C4-2B (cell line): ENCODE measurements around the gene PAM16.

Experiments
- H3K27ac ChIP-seq: fragments of 450-650 bp; 2 replicates; pipeline ENCODE4 v1.5.1; 2017
- CTCF ChIP-seq: fragments of 450-650 bp; conservative IDR thresholded peaks from 2 replicates; pipeline ENCODE4 v1.5.1; 2017; ENCODE audit warnings: mild to moderate bottlenecking
- ZFX ChIP-seq: fragments of 450-650 bp; IDR thresholded peaks from 2 replicates; pipeline ENCODE4 v1.6.1; 2017

Gene PAM16

DNA sequence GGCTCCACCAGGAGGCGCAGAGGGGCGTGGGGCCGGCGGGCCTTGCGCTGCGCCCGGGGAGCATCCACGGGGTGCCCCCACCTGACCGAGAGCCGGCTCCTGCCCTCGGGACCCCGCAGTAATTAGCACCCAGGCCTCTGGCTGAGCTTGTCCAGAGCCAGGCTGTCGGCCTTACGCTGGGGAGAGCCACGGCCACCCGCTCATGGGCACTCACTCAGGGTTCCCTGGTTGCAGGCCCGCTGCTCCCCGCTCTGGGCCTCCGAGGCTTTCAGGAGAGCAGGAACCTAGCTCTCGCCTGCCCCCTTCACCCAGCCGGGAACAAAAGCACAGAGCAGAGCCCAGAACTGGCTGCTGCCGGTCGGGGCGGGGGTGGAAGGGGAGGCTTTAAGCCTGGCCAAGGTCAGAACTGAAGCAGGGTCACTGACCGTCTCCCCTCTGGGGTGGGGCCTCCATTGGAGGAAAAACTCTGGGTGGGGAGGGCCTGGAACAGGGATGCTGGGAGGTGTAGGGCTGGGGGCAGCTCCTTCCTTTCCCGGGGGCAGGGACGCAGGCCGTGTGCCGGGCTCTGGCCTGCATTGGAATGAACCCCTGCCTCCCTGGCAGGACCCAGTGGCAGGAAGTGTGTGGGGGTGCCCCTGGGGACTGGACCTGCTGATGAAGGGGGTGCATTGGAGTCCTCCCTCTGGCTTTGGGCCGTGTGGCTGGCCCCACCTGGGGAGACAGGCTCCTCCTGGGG is 22.9 kb downstream of the PAM16 start:
- no peak overlapping the region for H3K27ac ChIP-seq
- TF ChIP-seq ZFX (no peak), CTCF (no peak)

GRCh38 chr16:4327386-4328045 is 23.6 kb downstream of the PAM16 start:
- TF ChIP-seq ZFX (no peak), CTCF (no peak)
- H3K27ac ChIP-seq: no peak overlapping the region

DNA sequence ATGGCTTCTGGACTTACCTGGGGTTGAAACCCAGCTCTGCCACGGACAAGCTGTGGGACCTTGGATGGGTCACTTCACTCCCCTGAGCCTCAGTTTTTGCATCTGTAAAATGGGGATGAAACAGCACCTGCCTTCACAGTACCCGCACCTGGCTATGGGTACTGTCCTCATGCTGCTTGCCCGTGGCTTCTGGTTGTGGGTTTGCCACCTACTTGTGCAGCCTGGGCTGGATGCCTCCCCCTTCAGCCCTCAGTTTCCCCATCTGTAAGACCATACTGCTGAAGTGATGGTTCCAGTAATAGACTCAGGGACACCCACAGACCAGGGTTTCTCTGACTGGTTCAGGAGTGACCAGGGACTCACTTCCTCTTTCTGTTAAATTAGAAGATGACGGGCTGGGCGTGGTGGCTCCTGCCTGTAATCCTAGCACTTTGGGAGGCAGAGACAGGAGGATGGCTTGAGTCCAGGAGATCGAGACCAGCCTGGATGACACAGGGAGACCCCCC is 25.8 kb downstream of the PAM16 start:
- no peak overlapping the region for H3K27ac ChIP-seq
- TF ChIP-seq ZFX (no peak), CTCF (no peak)

DNA sequence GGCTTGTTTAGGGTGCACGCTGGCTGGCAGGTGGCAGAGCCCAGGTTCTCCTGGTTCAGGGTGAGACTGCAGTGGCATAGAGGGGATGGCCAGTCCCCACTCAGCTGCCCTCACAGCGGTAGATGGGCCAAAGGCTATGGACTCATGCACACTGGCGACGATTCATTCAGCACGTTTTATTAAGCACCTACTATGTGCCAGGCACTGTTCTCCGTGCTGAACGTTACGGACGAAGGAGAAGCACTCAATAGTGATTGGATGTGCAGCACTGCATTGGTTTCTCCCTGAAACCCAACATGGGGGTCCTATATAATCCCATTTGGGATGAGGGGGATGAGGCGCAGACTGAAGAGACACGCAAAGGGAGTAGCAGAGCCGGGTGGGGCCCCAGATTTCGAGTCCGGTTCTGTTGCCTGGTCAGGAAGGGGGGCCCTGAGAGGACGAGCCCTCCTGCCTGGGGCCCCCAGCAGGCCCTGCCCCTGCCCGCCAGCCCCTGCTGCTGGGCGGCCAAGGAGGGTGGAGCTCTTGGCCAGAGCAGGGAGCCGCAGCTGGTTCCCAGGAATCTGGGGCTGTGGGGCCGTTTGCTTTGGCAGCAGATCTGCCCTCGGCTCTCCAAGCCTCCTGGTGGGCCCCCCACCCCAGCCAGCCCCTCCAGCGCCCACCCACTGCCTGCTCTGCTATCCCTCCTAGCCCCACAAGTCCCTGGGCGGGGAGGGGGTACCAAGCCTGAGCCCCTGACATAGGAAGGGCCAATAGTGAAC is 26.4 kb downstream of the PAM16 start:
- no peak overlapping the region for H3K27ac ChIP-seq
- TF ChIP-seq CTCF (no peak), ZFX (no peak)

GRCh38 chr16:4323845-4324488 is 27.2 kb downstream of the PAM16 start:
- TF ChIP-seq CTCF (no peak), ZFX (no peak)
- H3K27ac ChIP-seq: no peak overlapping the region

DNA sequence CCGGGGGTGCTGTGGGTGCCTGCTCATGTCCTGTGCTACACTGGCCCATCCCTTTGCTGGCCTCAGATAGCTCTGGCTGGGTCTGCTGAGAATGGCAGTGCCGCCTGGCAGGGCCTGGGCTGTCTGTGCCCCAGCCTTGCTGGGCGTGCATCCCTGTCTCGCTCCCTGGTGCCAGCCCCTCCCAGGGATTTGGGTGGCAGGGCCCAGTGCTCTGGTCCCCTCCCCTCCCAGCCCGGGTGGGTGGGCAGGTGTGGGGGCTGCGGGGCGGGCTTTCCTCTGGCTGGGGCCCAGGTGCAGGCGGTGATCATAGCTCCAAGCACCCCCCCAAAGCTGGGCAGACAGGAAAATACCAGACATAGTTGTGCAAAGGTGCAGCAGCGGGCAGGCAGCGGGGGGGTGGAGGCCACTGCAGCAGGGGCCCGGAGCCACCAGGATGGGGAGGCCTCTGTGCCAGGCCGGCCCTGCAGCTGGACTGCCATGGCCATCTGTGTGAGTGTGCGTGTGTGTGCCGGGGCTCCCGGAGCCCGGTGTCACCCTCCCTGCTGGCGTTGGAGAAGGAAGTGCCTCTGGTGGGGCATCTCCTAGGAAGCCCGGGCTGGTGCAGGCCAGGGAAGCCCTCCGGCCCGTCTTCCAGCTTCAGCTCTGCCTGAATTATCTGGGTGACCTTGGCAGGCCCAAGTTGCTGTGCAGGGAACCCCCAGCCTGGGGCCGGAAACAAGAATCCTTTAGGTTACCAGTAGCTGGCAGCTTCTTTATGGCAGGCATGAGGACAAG is 27.9 kb downstream of the PAM16 start:
- TF ChIP-seq ZFX (no peak), CTCF (no peak)
- H3K27ac ChIP-seq: no peak overlapping the region
